IMR-90 (cell line): ENCODE measurements around the gene TARBP2. TPM values are rescaled to one million over a fixed set of nuclear protein-coding genes. Genes with fewer than 3 reads are reported as not detected.

Source experiments
- ATAC-seq: fragments of 200-7000 bp; cut with Tn5 transposase; 2 replicates; pipeline ENCODE4 v1.9.1; 2020; ENCODE audit warnings: low read depth, mild to moderate bottlenecking, moderate library complexity
- BruUV-seq: library from RNA; stranded (reverse); fragments of 400-500 nt; replicated peaks from 2 replicates; lab custom pipeline; 2021; lab: Mats Ljungman, UMichigan
- CTCF ChIA-PET: fragments of 300-600 bp; formaldehyde crosslinking; extraction: SDS; loops from one replicate; lab custom pipeline; 2021; ENCODE audit warnings: antibody characterized with exemption; lab: Yijun Ruan, JAX
- POLR2A ChIA-PET: fragments of 300-600 bp; sonication (Branson Sonifier 250); formaldehyde crosslinking; loops from one replicate; lab custom pipeline; 2022; ENCODE audit warnings: antibody characterized with exemption; ENCODE audit not compliant: unreplicated experiment; lab: Charles Lee
- DNase-seq: peaks from one replicate; pipeline ENCODE4 v3.0.0; 2013
- H2AFZ ChIP-seq: replicated peaks from 2 replicates; pipeline ENCODE3; 2013; ENCODE audit warnings: low read length, mild to moderate bottlenecking; ENCODE audit not compliant: poor library complexity
- H2AK5ac ChIP-seq: 2 replicates; pipeline ENCODE4 v1.6.1; 2013; ENCODE audit warnings: low read depth, low read length, inconsistent platforms
- H2AK9ac ChIP-seq: replicated peaks from 2 replicates; pipeline ENCODE3; 2013; ENCODE audit warnings: mild to moderate bottlenecking, low read depth, low read length, moderate library complexity; ENCODE audit not compliant: poor library complexity
- H2BK120ac ChIP-seq: 2 replicates; pipeline ENCODE4 v1.6.1; 2013; ENCODE audit warnings: low read depth, low read length, inconsistent platforms
- H2BK15ac ChIP-seq: 3 replicates; pipeline ENCODE4 v1.6.1; 2013; ENCODE audit warnings: low read depth, low read length, inconsistent platforms
- H2BK20ac ChIP-seq: 2 replicates; pipeline ENCODE4 v1.6.1; 2013; ENCODE audit warnings: low read depth, mild to moderate bottlenecking, inconsistent platforms, low read length, moderate library complexity
- H2BK5ac ChIP-seq: 2 replicates; pipeline ENCODE4 v1.6.1; 2013; ENCODE audit warnings: mild to moderate bottlenecking, low read depth, low read length, inconsistent platforms; ENCODE audit not compliant: poor library complexity, severe bottlenecking
- H3K14ac ChIP-seq: replicated peaks from 2 replicates; pipeline ENCODE4 v1.6.1; 2013; ENCODE audit warnings: low read depth, low read length, inconsistent platforms
- H3K18ac ChIP-seq: 2 replicates; pipeline ENCODE4 v1.6.1; 2013; ENCODE audit warnings: low read depth, low read length, control low read depth
- H3K23ac ChIP-seq: 2 replicates; pipeline ENCODE4 v1.6.1; 2013; ENCODE audit warnings: low read depth, low read length, inconsistent platforms
- H3K27ac ChIP-seq: 2 replicates; pipeline ENCODE4 v1.5.1; 2013; ENCODE audit warnings: mild to moderate bottlenecking, control low read depth, low read length; ENCODE audit not compliant: insufficient read depth
- H3K27me3 ChIP-seq: 2 replicates; pipeline ENCODE4 v1.6.1; 2013; ENCODE audit warnings: low read length; ENCODE audit not compliant: control insufficient read depth, insufficient read depth
- H3K36me3 ChIP-seq: 2 replicates; pipeline ENCODE4 v1.6.1; 2013; ENCODE audit warnings: low read length, mixed read lengths; ENCODE audit not compliant: control insufficient read depth, insufficient read depth
- H3K4ac ChIP-seq: 2 replicates; pipeline ENCODE4 v1.6.1; 2013; ENCODE audit warnings: low read depth, low read length, inconsistent platforms
- H3K4me1 ChIP-seq: 2 replicates; pipeline ENCODE4 v1.6.1; 2013; ENCODE audit warnings: low read length, mixed read lengths; ENCODE audit not compliant: control insufficient read depth, insufficient read depth
- H3K4me2 ChIP-seq: 2 replicates; pipeline ENCODE4 v1.6.1; 2013; ENCODE audit warnings: low read depth, mild to moderate bottlenecking, control low read depth, low read length, moderate library complexity
- H3K4me3 ChIP-seq: 2 replicates; pipeline ENCODE4 v1.5.1; 2013; ENCODE audit warnings: low read depth, mild to moderate bottlenecking, control low read depth, low read length, moderate library complexity; ENCODE audit not compliant: insufficient read depth
- H3K56ac ChIP-seq: 2 replicates; pipeline ENCODE4 v1.6.1; 2013; ENCODE audit warnings: low read length, inconsistent platforms; ENCODE audit not compliant: insufficient read depth; ENCODE audit errors: extremely low read depth
- H3K79me1 ChIP-seq, 2 experiments: 2 replicates each; pipeline ENCODE4 v1.6.1; 2013; ENCODE audit warnings: low read length in 2 of 2, inconsistent platforms in 1 of 2, low read depth in 1 of 2
- H3K9ac ChIP-seq: 2 replicates; pipeline ENCODE4 v1.6.1; 2013; ENCODE audit warnings: low read depth, low read length, control low read depth
- H3K9me1 ChIP-seq: 2 replicates; pipeline ENCODE4 v1.6.1; 2013; ENCODE audit warnings: low read length, inconsistent platforms; ENCODE audit not compliant: insufficient read depth
- H3K9me3 ChIP-seq: 2 replicates; pipeline ENCODE4 v1.6.1; 2013; ENCODE audit warnings: low read length; ENCODE audit not compliant: control insufficient read depth, insufficient read depth
- H4K20me1 ChIP-seq: 2 replicates; pipeline ENCODE4 v1.6.1; 2013; ENCODE audit warnings: low read length, inconsistent platforms; ENCODE audit not compliant: insufficient read depth
- H4K5ac ChIP-seq: 2 replicates; pipeline ENCODE4 v1.6.1; 2013; ENCODE audit warnings: mild to moderate bottlenecking, low read depth, low read length, control low read depth
- H4K8ac ChIP-seq, 2 experiments: 2 replicates each; pipeline ENCODE4 v1.6.1; 2013; ENCODE audit warnings: low read depth in 2 of 2, low read length in 2 of 2, control low read depth in 1 of 2, inconsistent platforms in 1 of 2
- H4K91ac ChIP-seq: 2 replicates; pipeline ENCODE4 v1.6.1; 2013; ENCODE audit warnings: low read depth, low read length, inconsistent platforms; ENCODE audit not compliant: insufficient read depth
- CHD1 ChIP-seq: IDR thresholded peaks from 2 replicates; pipeline ENCODE4 v1.6.1; 2012; ENCODE audit warnings: low read depth, low read length, improper control_type of control experiment
- POLR2A ChIP-seq: IDR thresholded peaks from 2 replicates; pipeline ENCODE4 v1.6.1; 2012; ENCODE audit warnings: mild to moderate bottlenecking, low read depth, low read length
- SMC3 ChIP-seq: fragments of 150-350 bp; IDR thresholded peaks from 2 replicates; pipeline ENCODE4 v1.6.1; 2016; ENCODE audit warnings: low read depth, mild to moderate bottlenecking, antibody characterized with exemption, low read length, moderate library complexity
- WGBS, 2 experiments: methylation state at CpG; one replicate each; pipeline versions ENCODE4 v1.1.5 to v1.1.7; 2013; ENCODE audit warnings: missing lambda C conversion rate in 2 of 2; ENCODE audit not compliant: insufficient read length in 1 of 2; ENCODE audit errors: extremely low coverage in 2 of 2; 5-methylcytosine and 5-hydroxymethylcytosine counted together
- dilution Hi-C: fragments of 300-500 bp; cut with HindIII; formaldehyde crosslinking; loops from one replicate; pipeline ENCODE4 v1.14.3; 2018; ENCODE audit warnings: low sequenced_read_pairs; ENCODE audit not compliant: unreplicated experiment
- in situ Hi-C: fragments of 300-500 bp; cut with MboI; formaldehyde crosslinking; loops from 3 replicates; pipeline ENCODE4 v1.14.3; 2019; ENCODE audit warnings: low sequenced_read_pairs, inconsistent platforms, mixed read lengths
- intact Hi-C: fragments of 100-400 bp; cut with micrococcal nuclease; formaldehyde crosslinking; loops from 2 replicates; pipeline ENCODE4 v1.10.0; 2022
- polyA plus RNA-seq, 3 experiments: library from polyadenylated mRNA; depleted of rRNA; stranded (reverse); fragments of >200 nt; gene quantifications; 2 replicates each; pipeline ENCODE4 v1.2.3, GENCODE V29; 2012; ENCODE audit warnings: low replicate concordance in 1 of 3
- total RNA-seq: library from RNA; depleted of rRNA; stranded (reverse); fragments of >200 nt; gene quantifications from 2 replicates; pipeline ENCODE4 v1.2.3, GENCODE V29; 2012

Gene TARBP2
- total and polyA plus RNA-seq, 2 of the 4 experiments (the other 2 are of a cell fraction), result 27.4 to 46.1 TPM

DNA sequence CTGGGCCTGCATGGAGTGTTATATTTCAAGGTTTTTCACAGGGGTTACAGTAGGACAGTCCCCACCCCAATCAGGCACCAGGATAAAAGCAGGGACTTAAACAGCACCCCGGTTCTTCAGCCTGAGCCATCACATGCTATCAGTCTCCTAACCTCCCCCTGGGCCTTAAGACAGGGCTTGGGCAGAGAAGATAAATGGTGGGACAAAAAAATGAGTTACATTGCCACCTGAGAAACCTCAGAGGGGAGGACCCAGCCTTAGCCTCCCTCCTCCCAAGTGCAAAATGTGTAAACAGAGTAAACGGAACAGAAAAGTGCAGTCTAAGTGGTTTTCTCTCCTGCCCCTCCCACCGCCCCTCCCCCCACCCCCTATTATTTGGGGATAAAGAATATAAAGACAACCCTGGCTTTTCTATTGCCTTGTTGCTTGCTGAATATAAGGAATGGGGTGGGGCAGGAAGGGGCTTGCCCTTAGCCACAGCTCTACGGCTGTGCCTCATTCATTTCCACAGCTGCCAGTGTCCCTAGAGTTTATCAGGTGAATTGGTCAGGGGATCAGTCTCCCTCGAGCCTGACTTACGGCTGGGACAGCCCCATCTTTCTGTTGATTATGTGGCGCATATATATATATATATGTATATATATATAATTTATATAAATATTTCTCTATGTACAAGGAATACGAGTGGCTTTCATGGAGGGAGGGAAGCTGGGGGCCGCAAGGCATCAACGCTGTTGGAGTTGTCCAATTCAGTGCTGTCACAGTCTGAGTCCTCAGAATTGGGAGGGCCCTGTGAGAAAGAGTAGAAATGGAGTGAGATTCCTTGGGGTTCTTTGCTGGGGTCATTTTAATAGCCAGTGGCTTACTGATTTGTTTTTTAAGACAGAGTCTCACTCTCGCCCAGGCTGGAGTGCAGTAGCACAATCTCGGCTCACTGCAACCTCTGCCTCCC, 20.3 kb upstream of the TARBP2 start:
- Histone ChIP-seq H3K4me2 (no peak overlapping the region), H3K9me3 (no peaks in the 10 kb centered on the region), H3K9ac (no peak overlapping the region), H3K36me3 (peaks cover 79% of the 10 kb centered on the region), H2AK5ac (no peak overlapping the region; the same call in 1 of the 2 replicates), H3K4me1 (peaks cover 17% of the 10 kb centered on the region), H4K91ac (no peak overlapping the region), H3K27ac (peak overlapping the region; percentile 29; the same call in 1 of the 2 replicates), H2AFZ (no peak overlapping the region), H3K79me1 (peaks cover 32 to 87% of the 10 kb centered on the region in 2 experiments), H2BK120ac (no peak overlapping the region), H3K14ac (no peak overlapping the region; the same call in 1 of the 2 replicates), H3K27me3 (no peaks in the 10 kb centered on the region), H3K4ac (no peak overlapping the region), H3K9me1 (peaks cover 8% of the 10 kb centered on the region; the same call in 1 of the 2 replicates), H2BK5ac (no peak overlapping the region), H3K56ac (no peak overlapping the region), H2BK15ac (no peak overlapping the region), H3K18ac (no peak overlapping the region), H3K4me3 (no peak overlapping the region), H2AK9ac (no peak overlapping the region), H4K5ac (no peak overlapping the region), H2BK20ac (no peak overlapping the region), H3K23ac (no peak overlapping the region), H4K8ac (no peak overlapping the region), H4K20me1 (peaks cover 87% of the 10 kb centered on the region)
- ATAC-seq (no peak), DNase-seq (no peak)
- BruUV-seq, result no TSS peak
- dilution Hi-C loops, result no loop called here
- WGBS, 2 experiments, result no CpG with 5 or more reads among the region's 12 CpGs
- ChIA-PET POLR2A (no interaction called here), CTCF (interaction anchor here (0.7 to 1.7 kb wide), 3 partner anchors 11 to 159 kb away, joined by 3 to 14 read pairs (median 3); no protein-coding TSS in a partner anchor)
- in situ Hi-C loops, result no loop called here
- intact Hi-C loops, result no loop called here
- TF ChIP-seq SMC3 (no peak), POLR2A (0 out of 2 replicates have a peak, but pooled peaks have one; percentile 1), CHD1 (no peak)
